Fibroblast of lung (primary cell): ENCODE data around the gene SH3BP4.

Experiments used
- EZH2 ChIP-seq: IDR thresholded peaks from 2 replicates; pipeline ENCODE4 v1.5.1; 2012; ENCODE audit warnings: low read length, control low read depth, mild to moderate bottlenecking; ENCODE audit errors: missing control alignments
- TF ChIP-seq, protein P1 (sequence below), 2 donors: IDR thresholded peaks in 1 of 2; conservative IDR thresholded peaks in 1 of 2; 1 replicate in 1 of 2; 2 replicates in 1 of 2; pipeline ENCODE4 v1.5.1; 2011 to 2012; ENCODE audit warnings: low read length in 2 of 2, control low read depth in 1 of 2, inconsistent platforms in 1 of 2, low read depth in 1 of 2, mild to moderate bottlenecking in 1 of 2

DNA sequence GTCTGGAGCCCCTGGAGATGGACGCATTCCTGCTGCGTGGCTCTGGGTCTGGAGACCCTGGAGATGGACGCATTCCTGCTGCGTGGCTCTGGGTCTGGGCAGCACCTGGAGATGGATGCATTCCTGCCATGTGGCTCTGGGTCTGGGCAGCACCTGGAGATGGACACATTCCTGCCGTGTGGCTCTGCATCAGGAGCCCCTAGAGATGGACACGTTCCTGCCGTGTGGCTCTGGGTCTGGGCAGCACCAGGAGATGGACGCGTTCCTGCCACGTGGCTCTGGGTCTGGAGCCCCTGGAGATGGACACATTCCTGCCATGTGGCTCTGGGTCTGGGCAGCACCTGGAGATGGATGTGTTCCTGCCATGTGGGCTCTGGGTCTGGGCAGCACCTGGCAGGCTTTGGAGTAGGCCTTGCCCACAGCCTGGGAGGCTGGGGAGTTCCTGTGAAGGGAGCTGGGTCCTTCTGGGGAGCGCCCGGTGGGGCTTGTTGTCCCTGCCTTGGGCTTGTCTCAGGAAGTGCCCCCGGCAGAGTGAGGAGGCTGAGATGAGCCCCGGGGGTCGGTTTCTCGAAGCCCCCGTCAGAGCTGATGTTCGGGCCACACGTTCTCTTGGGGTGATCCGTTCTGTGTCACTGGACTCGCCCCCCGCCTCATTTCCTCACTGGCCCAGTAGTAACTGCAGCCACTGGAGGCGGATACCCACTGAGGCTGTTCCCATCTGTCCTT is 41.0 kb downstream of the SH3BP4 start:
- TF ChIP-seq, protein P1, sequence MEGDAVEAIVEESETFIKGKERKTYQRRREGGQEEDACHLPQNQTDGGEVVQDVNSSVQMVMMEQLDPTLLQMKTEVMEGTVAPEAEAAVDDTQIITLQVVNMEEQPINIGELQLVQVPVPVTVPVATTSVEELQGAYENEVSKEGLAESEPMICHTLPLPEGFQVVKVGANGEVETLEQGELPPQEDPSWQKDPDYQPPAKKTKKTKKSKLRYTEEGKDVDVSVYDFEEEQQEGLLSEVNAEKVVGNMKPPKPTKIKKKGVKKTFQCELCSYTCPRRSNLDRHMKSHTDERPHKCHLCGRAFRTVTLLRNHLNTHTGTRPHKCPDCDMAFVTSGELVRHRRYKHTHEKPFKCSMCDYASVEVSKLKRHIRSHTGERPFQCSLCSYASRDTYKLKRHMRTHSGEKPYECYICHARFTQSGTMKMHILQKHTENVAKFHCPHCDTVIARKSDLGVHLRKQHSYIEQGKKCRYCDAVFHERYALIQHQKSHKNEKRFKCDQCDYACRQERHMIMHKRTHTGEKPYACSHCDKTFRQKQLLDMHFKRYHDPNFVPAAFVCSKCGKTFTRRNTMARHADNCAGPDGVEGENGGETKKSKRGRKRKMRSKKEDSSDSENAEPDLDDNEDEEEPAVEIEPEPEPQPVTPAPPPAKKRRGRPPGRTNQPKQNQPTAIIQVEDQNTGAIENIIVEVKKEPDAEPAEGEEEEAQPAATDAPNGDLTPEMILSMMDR (conservative IDR thresholded peaks at IDR 0.05 in 1 of 2, IDR thresholded peaks at IDR 0.05 in 1 of 2; ENCODE audit: low read depth in 1 of 2, low read length in 2 of 2) = no peak
- no peak for TF ChIP-seq EZH2
